HG03520 (cell line): ENCODE measurements around the gene CHKB.
"Not testable (repeated sequence)": the region's sequence is repeated elsewhere in the genome, so short reads cannot be mapped to it uniquely, and the experiment has no call there.

Source experiments
- ATAC-seq: cut with Tn5 transposase; IDR thresholded peaks from one replicate; pipeline ENCODE4 v1.9.1; 2021; ENCODE audit warnings: mild to moderate bottlenecking, moderate library complexity; ENCODE audit not compliant: unreplicated experiment

CHKB gene

DNA sequence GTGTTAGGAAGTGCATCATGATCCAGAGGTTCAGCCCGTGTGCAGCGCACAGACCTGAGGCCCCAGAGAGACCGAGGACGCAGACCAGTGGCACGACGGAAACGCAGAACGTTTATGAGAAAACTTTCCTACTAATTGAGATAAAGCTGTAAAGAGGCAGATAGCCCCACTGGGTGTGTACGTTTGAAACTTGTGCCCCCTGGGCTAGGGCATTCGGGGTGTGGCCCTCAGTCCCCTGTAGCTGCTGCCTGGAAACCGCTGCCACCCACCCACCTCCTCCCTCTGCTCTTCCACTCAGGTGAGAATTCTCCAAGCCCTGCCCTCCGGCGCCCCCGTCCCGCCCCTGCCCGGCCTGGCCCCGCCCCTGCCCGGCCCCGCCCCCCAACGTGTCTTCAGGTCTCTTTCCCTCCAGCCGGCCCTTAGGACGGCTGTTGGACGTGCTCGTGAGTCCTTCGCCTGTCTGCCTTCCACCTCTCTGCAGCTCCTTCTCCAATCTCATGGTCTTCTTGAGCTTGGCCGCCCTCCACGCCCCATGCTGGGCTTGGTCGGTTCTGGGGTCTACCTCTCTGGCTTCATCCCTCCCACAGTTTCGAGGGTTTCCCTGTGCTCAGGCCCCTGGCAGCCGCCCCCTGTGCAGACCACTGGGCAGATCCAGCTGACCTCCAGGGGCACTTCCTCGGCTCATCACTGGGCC lies 30.0 kb upstream of the CHKB start:
- ATAC-seq, result no peak

DNA sequence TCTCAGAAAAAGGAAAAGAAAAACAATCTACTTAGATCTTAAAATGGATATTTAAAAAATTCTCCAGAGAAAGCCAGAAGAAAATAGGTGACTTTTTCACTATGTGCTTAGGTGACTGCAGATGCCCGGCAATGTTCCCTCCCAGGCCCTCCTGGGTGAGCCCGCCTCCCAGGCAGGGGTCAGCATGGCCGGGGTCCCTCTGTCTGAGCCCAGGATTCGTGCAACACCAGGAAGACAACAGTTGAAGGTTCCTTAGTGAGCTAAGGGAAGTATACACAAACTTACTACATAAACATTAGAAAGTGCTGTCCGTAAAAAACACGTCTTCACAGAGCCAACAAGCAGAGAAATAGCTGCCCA lies 29.5 kb upstream of the CHKB start:
- no peak for ATAC-seq

- ATAC-seq, result no peak
Measured at GRCh38 chr22:50611341-50612060, 28.9 kb upstream of the CHKB start.

DNA sequence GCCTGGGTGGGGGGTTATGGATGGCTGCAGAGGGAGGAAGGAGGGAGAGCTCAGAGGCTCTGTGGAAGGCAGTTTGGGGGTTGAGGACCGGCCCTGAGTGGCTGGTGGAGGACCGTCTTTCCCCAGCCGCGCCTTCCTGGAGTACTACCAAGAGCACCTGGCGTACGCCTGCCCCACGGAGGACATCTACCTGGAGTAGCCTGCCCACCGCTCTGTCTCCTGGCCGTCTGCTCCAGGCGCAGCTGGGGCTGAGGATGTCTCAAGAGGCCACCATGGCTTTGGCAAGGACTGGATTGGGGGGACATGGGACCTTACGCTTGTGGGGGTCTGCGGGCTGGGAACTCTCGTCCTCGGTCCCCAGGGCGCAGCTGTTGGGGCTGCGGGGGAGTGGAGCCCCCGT lies 27.9 kb upstream of the CHKB start:
- ATAC-seq, result no peak

DNA sequence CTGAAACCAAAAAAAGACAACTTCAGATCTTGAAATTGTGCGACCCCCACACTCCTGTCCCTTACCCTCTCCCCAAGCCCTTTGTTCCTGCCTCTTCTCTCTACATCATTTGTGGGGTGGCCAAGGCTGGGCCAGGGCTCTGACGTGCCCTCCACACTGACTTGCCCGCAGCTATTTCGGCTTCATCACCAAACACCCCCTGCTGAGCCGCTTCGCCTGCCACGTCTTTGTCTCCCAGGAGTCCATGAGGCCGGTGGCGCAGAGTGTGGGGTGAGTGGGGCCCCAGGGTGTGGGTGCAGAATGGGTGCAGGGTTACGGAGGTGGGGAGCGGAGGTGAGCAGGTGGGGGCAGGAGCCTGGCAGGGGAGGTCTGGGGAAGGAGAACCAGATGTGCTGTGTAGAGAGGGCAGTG lies 27.4 kb upstream of the CHKB start:
- ATAC-seq, result no peak

- ATAC-seq, result no peak
Measured at GRCh38 chr22:50609599-50609998, 26.9 kb upstream of the CHKB start.

DNA sequence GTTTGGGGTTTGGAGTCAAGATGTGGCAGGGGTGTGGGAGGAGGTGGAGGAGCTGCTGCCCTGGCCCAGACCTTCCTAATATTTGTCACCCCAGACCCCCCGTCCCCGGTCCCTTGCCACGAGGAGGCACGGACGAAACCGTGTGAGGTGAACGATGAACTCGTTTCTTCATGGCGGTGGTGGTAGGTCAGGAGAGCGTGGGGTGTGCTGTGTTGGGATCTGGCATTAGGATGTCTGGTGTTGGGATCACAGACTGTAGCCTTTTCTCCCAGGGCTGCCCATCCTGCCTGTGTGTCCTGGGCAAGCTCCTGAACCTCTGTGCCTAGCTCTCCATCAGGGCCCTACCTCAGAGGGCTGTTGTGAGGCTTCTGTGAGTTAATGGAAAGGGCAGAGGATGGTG lies 26.3 kb upstream of the CHKB start:
- ATAC-seq, result no peak

- ATAC-seq, result not testable (repeated sequence)
Measured at GRCh38 chr22:50608058-50608840, 25.6 kb upstream of the CHKB start.

- no peak for ATAC-seq
Measured at GRCh38 chr22:50607659-50608020, 25.0 kb upstream of the CHKB start.

GRCh38 chr22:50606946-50607658 lies 24.5 kb upstream of the CHKB start:
- no peak for ATAC-seq

- no peak for ATAC-seq
Measured at GRCh38 chr22:50606165-50606945, 23.7 kb upstream of the CHKB start.

- no peak for ATAC-seq
Measured at GRCh38 chr22:50605613-50606074, 23.0 kb upstream of the CHKB start.

DNA sequence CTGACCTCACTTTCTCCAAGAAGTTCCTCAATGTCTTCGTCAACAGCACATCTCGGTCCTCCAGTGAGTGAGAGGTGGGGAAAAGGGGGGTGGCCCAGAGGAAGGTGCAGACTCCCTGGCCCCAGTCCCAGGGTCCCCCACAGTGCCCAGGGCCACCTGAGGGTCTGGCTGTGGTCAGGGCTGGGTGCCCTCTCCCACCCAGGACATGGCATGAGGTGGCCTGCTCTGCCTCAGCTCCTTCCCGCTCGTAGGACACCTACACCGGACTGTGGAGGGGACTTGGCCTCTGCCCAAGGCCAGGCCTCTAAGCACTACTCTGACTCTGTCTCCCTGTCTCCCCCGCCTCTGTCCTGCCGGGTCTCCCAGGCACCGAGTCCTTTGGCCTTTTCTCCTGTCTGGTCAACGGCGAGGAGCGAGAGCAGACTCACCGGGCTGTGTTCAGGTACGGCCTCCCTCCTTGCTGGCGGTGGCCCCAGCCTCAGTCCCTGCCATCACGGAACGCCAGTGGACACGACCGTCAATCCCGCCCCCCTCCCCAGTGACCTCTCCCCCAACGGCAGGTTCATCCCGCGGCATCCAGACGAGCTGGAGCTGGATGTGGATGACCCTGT lies 22.5 kb upstream of the CHKB start:
- ATAC-seq, result no peak

DNA sequence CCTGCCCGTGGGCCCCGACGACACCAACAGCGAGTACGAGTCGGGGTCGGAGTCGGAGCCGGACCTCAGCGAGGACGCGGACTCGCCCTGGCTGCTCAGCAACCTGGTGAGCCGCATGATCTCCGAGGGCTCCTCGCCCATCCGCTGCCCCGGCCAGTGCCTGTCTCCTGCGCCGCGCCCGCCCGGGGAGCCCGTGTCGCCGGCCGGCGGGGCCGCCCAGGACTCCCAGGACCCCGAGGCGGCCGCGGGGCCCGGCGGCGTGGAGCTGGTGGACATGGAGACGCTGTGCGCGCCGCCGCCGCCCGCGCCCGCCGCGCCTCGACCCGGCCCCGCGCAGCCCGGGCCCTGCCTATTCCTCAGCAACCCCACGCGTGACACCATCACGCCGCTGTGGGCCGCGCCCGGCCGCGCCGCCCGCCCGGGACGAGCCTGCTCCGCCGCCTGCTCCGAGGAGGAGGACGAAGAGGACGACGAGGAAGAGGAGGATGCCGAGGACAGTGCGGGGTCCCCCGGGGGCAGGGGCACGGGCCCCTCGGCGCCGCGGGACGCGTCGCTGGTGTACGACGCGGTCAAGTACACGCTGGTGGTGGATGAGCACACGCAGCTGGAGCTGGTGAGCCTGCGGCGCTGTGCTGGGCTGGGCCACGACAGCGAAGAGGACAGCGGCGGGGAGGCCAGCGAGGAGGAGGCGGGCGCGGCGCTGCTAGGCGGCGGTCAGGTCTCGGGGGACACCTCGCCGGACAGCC lies 21.8 kb upstream of the CHKB start:
- no peak for ATAC-seq

DNA sequence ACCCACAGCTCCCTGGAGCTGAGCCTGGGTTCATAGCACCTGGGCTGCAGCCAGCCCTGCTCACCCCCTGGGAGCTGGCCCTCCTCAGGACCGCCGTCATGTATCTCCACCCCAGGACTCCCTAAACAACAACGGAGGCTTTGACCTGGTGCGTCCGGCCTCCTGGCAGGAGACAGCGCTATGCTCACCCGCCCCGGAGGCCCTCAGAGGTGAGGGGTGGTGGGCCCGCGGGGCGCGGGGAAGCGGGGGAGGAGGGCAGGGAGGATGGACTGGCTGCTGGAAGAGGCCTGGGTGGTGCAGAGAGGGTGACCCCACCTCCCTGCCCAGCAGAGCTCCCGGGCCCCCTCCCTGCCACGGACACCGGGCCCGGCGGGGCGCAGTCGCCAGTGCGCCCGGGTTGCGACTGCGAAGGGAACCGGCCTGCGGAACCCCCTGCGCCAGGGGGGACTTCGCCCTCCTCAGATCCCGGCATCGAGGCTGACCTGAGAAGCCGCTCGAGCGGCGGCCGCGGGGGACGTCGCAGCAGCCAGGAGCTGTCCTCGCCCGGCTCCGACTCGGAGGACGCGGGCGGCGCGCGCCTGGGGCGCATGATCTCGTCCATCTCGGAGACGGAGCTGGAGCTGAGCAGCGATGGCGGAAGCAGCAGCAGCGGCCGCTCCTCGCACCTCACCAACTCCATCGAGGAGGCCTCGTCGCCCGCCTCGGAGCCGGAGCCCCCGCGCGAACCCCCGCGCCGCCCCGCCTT lies 21.0 kb upstream of the CHKB start:
- no peak for ATAC-seq

- ATAC-seq, result no peak
Measured at GRCh38 chr22:50602338-50602700, 19.7 kb upstream of the CHKB start.

DNA sequence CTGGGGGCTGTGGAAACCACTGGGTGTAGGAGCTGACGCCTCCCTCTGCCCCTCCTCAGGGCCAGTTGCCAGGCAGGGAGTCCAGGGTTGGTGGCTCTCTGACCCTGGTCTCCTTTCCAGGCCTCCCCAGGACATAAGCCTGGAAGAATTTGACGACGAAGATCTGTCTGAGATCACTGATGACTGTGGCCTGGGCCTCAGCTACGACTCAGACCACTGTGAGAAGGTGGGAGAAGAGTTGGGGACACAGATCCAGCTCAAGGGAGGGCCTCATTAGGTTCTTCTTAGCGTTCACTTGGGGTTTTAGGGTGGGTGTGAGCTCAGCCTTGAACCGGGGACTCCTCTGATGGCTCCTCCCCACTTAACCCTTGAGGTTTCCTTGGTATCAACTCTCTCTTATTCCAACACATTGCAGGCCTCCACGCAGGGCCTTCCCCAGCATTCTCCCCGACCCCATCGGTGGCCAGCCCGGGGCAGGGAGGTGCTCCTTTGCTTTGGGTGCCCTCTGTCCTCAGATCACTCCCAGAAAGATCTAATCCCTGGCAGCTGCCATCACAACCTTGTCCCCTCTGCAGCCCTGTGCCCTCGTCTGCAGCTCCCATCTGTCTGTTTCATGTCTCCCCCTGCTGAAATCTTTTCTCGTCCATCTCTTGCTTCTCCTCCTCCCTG lies 19.2 kb upstream of the CHKB start:
- no peak for ATAC-seq

- ATAC-seq, result no peak
Measured at GRCh38 chr22:50600967-50601668, 18.5 kb upstream of the CHKB start.
